Body of pancreas (tissue), 4 donors: Measurements from ENCODE around the gene ENO2.

Experiments used
- CTCF ChIP-seq, 7 experiments: fragments of 450-650 bp in 4 of 7; fragments of 200-600 bp in 3 of 7; sonication (generic) in 3 of 7; IDR thresholded peaks; one replicate each; pipeline ENCODE4 v1.5.1; 2016 to 2019; ENCODE audit warnings: antibody characterized with exemption in 7 of 7
- POLR2A ChIP-seq, 3 donors: fragments of 450-650 bp; IDR thresholded peaks; one replicate each; pipeline ENCODE4 v1.6.1; 2016; ENCODE audit warnings: antibody characterized with exemption in 3 of 3, mild to moderate bottlenecking in 2 of 3

GRCh38 chr12:6961695-6962284 is 47.4 kb downstream of the ENO2 start:
- TF ChIP-seq CTCF (IDR thresholded peaks at IDR 0.05) (peak; percentile 21 to 59 (median 33)), POLR2A (IDR thresholded peaks at IDR 0.05) (no peak)
